ENCODE measurements around the gene TBL1X.

DNA sequence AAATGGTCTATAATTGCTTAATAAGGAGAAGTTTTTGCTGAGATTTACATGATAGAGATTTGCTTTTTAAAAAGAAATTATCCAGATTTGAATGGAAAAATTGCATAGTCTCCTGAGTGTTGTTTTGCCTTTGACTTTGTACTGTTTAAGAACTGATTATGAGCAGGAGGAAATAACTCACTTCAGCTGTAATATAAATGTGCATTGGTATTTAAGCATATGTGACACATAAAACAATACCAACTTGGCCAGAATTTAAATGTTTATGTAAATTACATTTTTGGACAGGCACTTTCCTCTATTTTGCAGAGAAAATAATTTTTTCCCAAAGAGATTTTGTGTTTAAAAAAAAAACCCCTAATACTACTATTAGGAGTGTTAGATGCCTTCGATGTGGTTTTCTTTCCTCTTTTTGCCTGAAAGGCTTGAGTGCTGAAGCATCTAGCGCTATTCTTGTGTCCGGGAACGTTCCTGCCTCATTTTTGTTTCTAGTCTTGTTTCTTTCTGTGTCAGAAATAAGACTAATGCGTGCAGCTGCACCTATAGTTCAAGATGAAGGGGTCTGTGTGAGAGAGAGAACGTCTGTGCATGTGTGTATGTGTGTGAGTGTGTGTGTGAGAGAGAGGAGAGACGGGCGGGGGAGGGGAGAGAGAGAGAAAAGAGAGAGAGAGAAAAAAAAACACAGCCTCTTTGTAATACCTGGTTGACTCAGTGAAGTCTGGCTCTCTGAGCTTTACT, 60.8 kb downstream of the TBL1X start:
- TF ChIP-seq, protein P1, sequence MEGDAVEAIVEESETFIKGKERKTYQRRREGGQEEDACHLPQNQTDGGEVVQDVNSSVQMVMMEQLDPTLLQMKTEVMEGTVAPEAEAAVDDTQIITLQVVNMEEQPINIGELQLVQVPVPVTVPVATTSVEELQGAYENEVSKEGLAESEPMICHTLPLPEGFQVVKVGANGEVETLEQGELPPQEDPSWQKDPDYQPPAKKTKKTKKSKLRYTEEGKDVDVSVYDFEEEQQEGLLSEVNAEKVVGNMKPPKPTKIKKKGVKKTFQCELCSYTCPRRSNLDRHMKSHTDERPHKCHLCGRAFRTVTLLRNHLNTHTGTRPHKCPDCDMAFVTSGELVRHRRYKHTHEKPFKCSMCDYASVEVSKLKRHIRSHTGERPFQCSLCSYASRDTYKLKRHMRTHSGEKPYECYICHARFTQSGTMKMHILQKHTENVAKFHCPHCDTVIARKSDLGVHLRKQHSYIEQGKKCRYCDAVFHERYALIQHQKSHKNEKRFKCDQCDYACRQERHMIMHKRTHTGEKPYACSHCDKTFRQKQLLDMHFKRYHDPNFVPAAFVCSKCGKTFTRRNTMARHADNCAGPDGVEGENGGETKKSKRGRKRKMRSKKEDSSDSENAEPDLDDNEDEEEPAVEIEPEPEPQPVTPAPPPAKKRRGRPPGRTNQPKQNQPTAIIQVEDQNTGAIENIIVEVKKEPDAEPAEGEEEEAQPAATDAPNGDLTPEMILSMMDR (IDR thresholded peaks at IDR 0.05): no peak
- no peak for TF ChIP-seq POLR2A (IDR thresholded peaks at IDR 0.05)

Measured in breast epithelium (tissue), 3 donors.